Effector memory CD4-positive, alpha-beta T cell (primary cell): ENCODE results near the gene PTGER3.

Source experiments
- DNase-seq, 3 donors: peaks; one replicate each; pipeline ENCODE4 v3.0.0-alpha.2; 2020
- H3K27ac ChIP-seq: 2 replicates; pipeline ENCODE4 v1.7.0; 2013; ENCODE audit warnings: mild to moderate bottlenecking, low read length, moderate library complexity; ENCODE audit not compliant: insufficient read depth, poor library complexity, severe bottlenecking
- H3K27me3 ChIP-seq: replicated peaks from 2 replicates; pipeline ENCODE4 v1.7.0; 2013; ENCODE audit warnings: mild to moderate bottlenecking, low read length; ENCODE audit not compliant: insufficient read depth, control insufficient read depth, poor library complexity, severe bottlenecking
- H3K36me3 ChIP-seq: 2 replicates; pipeline ENCODE4 v1.7.0; 2013; ENCODE audit warnings: mild to moderate bottlenecking, low read length, moderate library complexity; ENCODE audit not compliant: control insufficient read depth, insufficient read depth
- H3K4me1 ChIP-seq: 2 replicates; pipeline ENCODE4 v1.7.0; 2013; ENCODE audit warnings: low read length, mild to moderate bottlenecking; ENCODE audit not compliant: control insufficient read depth, insufficient read depth, poor library complexity, severe bottlenecking
- H3K4me3 ChIP-seq: 2 replicates; pipeline ENCODE4 v1.7.0; 2013; ENCODE audit warnings: low read length, low read depth, mild to moderate bottlenecking; ENCODE audit not compliant: insufficient read depth, poor library complexity, severe bottlenecking
- H3K9me3 ChIP-seq: 2 replicates; pipeline ENCODE4 v1.7.0; 2013; ENCODE audit warnings: mild to moderate bottlenecking, low read length, moderate library complexity; ENCODE audit not compliant: control insufficient read depth

The PTGER3 gene

DNA sequence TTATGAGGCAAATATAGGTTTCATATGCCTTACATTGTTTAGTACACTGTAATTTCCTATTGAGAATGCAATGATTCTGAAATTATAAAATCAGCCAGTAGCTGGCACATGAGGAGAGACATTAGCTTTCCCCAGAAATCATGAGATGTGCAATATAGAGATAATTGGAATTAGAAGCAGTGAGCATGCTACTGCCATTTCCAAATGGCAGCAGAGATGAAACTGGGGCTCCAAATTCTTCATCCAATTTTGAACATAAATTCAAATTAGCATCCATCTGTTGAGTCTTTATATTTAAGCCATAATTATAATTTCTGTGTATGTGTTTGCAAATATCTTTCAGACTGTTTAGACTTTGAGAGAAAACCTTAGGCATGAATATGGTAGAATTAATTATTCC lies 28.8 kb downstream of the PTGER3 start:
- Histone ChIP-seq H3K4me1 (no peaks in the 10 kb centered on the region), H3K9me3 (no peaks in the 10 kb centered on the region), H3K4me3 (no peak overlapping the region), H3K27me3 (no peaks in the 10 kb centered on the region), H3K27ac (no peak overlapping the region), H3K36me3 (no peaks in the 10 kb centered on the region)
- DNase-seq = no peak

DNA sequence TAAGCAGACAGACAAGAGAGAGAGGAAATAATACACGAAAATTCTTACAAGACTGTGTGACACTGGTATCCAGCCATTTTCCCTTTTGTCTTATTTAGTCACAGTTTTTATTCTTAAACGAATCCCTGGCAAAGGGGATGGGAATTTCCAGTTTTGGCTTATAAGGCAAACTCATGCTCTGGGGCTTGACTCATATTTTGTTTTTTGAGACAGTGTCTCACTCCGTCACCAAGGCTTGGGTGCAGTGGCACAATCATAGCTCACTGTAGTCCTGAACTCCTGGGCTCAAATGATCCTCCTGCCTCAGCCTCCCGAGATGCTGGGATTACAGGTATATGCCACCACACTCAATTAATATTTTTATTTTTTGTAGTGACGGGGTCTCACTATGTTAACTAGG lies 31.9 kb downstream of the PTGER3 start:
- H3K27me3 ChIP-seq = no peaks in the 10 kb centered on the region
- no peaks in the 10 kb centered on the region for H3K36me3 ChIP-seq
- no peak overlapping the region for H3K4me3 ChIP-seq
- no peak for DNase-seq
- H3K9me3 ChIP-seq = no peaks in the 10 kb centered on the region
- H3K4me1 ChIP-seq = no peaks in the 10 kb centered on the region
- H3K27ac ChIP-seq = no peak overlapping the region

DNA sequence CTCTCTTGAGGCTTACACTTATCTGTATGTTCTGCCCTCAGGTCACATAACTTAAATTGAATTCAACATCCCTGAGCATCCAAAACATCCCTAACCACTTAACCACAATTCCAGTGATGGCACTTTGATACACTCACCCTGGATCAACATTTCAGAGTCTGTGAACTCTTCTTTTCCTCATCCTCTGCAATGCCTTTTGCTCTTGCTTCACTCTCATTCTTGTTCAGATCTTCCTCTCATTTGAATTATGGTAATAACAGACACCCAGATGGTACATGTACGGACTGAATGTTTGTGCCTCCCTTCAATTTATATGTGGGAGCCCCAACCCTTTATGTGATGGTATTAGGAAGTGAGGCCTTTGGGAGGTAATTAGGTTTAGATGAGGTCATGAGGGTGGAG lies 33.4 kb downstream of the PTGER3 start:
- Histone ChIP-seq H3K27me3 (no peaks in the 10 kb centered on the region), H3K36me3 (no peaks in the 10 kb centered on the region), H3K9me3 (no peaks in the 10 kb centered on the region), H3K4me3 (no peak overlapping the region), H3K4me1 (no peaks in the 10 kb centered on the region), H3K27ac (no peak overlapping the region)
- no peak for DNase-seq

DNA sequence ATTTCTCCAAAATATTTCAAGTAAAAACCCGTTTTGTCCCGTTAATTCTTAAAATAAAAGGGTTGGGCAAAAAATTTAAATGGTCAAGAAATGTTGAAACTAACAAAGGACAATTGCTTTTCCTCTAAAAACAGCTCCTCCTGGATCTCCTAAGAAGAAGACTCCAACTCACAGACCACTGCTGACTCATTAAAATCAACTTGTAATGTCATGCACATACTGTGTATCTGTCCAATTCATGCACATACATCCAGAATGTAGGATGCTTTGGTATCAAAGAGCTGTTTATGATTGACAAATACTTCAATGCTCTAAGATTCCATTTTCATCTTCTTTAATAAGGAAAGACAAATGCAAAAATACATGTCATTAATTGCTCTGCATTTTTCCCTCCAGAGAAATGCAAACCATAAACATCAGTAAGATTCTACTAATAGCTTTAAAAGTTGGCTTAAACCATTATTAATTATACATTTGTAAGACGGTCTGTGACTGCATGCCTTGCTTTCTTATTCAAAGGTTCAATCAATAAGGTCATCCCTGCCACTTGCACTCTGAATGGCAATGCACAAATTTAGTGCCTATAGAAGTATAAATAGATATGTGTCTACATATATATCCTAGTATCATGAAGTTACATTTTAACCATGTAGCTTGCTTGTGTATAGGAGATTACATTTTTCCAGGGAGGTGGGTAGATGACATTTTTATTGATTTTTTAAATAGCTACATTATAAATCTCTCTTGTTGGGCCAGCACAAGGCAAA lies 44.7 kb downstream of the PTGER3 start:
- DNase-seq = no peak
- Histone ChIP-seq H3K27ac (no peak overlapping the region), H3K4me3 (no peak overlapping the region), H3K27me3 (no peaks in the 10 kb centered on the region), H3K9me3 (no peaks in the 10 kb centered on the region), H3K36me3 (no peaks in the 10 kb centered on the region), H3K4me1 (no peaks in the 10 kb centered on the region)

DNA sequence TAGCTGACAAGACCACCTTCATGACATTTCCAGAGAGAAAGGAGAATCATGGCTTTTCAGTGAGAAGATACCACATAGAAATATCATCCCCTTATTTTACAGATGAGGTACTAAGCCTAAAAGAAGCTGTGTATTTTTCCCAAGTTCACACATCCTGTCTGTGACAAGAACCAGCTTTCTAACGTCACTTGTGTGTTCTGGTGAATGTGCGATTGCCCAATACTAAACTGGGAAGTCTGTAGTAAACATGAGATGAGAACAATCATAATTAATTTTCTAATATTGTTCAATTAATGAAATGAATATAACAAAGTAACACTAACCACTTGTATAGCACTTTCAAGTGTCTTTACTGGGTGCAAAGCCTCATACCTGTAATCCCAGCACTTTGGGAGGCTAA lies 46.0 kb downstream of the PTGER3 start:
- no peaks in the 10 kb centered on the region for H3K27me3 ChIP-seq
- no peaks in the 10 kb centered on the region for H3K9me3 ChIP-seq
- H3K27ac ChIP-seq = no peak overlapping the region
- H3K4me3 ChIP-seq = no peak overlapping the region
- H3K36me3 ChIP-seq = no peaks in the 10 kb centered on the region
- no peak for DNase-seq
- H3K4me1 ChIP-seq = no peaks in the 10 kb centered on the region

DNA sequence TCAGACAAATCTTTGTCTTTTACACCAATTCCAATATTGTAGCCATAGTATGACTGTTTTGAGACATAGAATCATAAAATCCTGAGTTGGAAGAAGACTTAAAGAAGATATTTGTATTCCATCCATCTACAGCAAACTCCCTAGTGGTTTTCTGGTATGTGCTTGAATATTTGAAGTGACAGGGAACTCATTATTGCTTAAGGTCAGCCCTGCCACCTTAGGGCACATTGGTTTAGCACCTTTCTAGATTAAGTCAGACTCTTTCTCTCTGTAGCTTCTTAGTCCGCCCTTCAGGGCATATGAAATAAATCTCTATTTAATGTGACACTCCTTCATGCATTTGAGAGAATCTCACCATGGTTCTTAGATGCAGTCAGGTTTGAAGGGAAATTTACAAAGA lies 49.8 kb downstream of the PTGER3 start:
- H3K4me3 ChIP-seq = no peak overlapping the region
- H3K9me3 ChIP-seq = no peaks in the 10 kb centered on the region
- no peaks in the 10 kb centered on the region for H3K27me3 ChIP-seq
- H3K4me1 ChIP-seq = no peaks in the 10 kb centered on the region
- H3K27ac ChIP-seq = no peak overlapping the region
- no peaks in the 10 kb centered on the region for H3K36me3 ChIP-seq
- DNase-seq = no peak

DNA sequence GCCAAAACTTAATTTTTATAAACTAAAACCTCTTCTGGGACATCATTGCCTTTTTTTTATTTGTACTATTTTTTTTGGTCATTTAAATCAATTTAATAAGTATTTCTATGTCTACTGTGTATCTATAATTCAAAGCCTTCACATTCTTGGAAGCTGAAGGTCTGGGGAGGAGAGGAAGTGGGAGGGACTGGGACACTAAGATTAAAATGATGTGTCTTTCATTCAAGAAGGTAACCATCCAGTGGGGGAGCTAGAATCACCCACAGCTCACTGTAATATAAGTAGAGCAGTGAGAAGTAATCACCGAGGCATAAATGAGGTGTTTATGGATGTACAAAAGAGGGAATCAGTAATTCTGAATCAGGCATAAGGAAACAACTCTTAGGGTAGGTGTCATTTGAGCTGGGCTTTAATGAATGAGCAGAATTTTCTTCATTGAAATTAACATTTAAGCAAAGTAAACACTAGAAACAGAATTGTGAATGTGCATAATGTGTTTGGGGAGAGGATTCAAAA lies 52.8 kb downstream of the PTGER3 start:
- H3K27me3 ChIP-seq = no peaks in the 10 kb centered on the region
- no peak overlapping the region for H3K4me3 ChIP-seq
- no peaks in the 10 kb centered on the region for H3K4me1 ChIP-seq
- no peak for DNase-seq
- no peaks in the 10 kb centered on the region for H3K9me3 ChIP-seq
- no peak overlapping the region for H3K27ac ChIP-seq
- no peaks in the 10 kb centered on the region for H3K36me3 ChIP-seq

DNA sequence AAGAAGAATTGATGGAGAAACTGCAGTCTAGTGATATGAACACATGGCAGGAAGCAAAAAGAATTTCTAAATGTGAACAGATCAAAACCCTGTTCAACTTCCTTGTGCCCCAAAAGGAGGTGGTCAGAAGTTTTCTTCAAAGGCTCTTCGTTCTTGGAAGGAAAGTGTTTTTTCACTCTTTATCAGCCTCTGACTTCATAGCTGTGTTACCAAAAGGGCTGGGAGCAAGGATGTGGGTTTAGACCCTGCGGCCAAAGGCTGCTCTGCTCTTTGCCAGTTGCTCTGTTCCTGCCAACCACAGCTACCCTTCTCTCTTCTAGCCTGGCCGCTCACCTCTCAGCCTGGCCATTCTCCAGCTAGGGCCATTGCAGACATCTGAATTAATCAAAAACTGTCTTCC lies 53.8 kb downstream of the PTGER3 start:
- DNase-seq = no peak
- no peak overlapping the region for H3K27ac ChIP-seq
- H3K27me3 ChIP-seq = no peaks in the 10 kb centered on the region
- no peak overlapping the region for H3K4me3 ChIP-seq
- no peaks in the 10 kb centered on the region for H3K4me1 ChIP-seq
- no peaks in the 10 kb centered on the region for H3K36me3 ChIP-seq
- no peaks in the 10 kb centered on the region for H3K9me3 ChIP-seq

DNA sequence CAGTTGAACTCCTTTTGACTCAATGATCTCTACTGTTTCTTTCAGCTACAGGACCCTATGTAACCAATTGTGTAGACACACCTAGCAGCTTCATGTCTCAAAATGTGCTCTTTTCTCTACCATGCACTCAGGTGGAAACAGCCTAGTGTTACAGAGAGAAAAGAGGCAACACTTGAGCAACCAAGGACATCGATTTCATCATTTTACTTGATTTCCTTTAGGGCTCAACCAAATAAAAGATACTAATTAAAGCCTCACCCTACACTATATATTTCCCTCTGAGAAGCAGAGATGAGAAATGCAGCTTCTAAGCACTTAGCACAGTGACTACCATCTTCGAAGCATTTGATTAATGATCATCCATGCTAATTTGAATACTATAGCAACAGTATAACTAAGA lies 55.1 kb downstream of the PTGER3 start:
- Histone ChIP-seq H3K4me1 (no peaks in the 10 kb centered on the region), H3K27ac (no peak overlapping the region), H3K36me3 (no peaks in the 10 kb centered on the region), H3K27me3 (no peaks in the 10 kb centered on the region), H3K4me3 (no peak overlapping the region), H3K9me3 (no peaks in the 10 kb centered on the region)
- no peak for DNase-seq

DNA sequence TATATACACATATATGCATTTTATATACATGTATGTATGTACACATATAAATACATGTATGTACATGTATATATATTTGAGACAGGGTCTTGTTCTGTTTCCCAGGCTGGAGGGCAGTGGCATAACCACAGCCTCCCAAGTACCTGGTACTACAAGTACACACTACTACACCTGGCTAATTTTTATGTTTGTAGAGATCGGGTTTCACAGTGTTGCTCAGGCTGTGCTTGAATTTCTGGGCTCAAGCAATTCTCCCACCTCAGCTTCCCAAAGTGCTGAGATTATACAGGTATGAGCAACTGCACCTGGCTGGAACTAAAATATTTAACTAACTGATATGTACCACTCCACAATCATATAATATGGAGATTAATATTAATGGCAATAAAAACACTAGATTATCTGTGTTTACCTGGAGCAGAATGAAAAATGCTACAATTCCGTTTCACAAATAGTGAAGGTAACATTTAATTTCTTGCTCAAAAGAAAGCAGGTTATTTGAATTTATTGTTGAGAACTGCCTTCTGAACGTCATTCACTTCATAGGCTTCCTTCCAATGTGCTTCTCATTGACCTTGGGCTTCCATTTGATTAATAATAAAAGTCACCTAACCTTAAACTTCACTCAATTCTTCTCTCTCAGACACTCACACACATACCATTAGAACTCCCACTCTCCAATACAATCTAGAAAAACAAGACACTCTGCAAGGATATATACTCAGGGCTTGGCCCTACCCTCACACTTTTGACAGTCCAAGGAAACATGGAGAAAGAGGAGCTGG lies 57.0 kb downstream of the PTGER3 start:
- Histone ChIP-seq H3K27me3 (no peaks in the 10 kb centered on the region), H3K27ac (no peak overlapping the region), H3K36me3 (no peaks in the 10 kb centered on the region), H3K9me3 (no peaks in the 10 kb centered on the region), H3K4me1 (no peaks in the 10 kb centered on the region), H3K4me3 (no peak overlapping the region)
- no peak for DNase-seq
